ENCODE data around the gene DEFB129. TPM values are rescaled to one million over a fixed set of nuclear protein-coding genes. Genes with fewer than 3 reads are reported as not detected.

Gene DEFB129, protein sequence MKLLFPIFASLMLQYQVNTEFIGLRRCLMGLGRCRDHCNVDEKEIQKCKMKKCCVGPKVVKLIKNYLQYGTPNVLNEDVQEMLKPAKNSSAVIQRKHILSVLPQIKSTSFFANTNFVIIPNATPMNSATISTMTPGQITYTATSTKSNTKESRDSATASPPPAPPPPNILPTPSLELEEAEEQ
- not detected in 2 replicates for total RNA-seq

GRCh38 chr20:226958-227357 is at the start of gene DEFB129:
Gene DEFB129, plus strand, starts transcription at chr20:227258. Its CDS starts 31 bp downstream, at chr20:227289.

GRCh38 chr20:189611-190010 is 37.4 kb upstream of the DEFB129 start, which contains the start of gene DEFB128:
Gene DEFB128, minus strand, starts transcription at chr20:189711. Its CDS starts 88 bp downstream, at chr20:189623.

DNA sequence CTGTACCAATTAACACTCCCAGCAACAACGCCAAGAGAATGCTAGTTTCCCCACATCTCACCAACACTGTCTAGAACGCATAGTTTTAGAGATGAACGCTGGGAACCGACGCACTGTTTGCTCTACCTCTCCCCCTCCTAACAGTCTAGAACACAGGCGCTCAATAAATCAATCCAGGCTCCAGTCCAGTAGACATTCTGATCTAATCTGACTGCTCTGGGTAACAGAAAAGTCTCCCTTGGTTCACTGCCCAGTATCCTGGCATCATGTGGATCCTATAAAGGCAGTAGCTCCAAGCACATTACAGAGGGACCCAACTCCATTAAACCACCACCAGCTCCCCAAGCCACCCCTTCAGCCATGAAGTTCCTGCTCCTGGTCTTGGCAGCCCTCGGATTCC is 30.4 kb downstream of the DEFB129 start, which contains the start of gene DEFB132:
Gene DEFB132, plus strand, starts transcription at position 306 of the 400 bp plus-strand sequence. Its CDS starts 55 bp downstream, at position 361.

Other genes starting within 250 kb of the DEFB129 start
- gene DEFB125, start 139.6 kb upstream of the DEFB129 start, total RNA-seq = not detected in 2 replicates
- not detected in 2 replicates for gene DEFB126, start 84.7 kb upstream of the DEFB129 start, total RNA-seq
- not detected in 2 replicates for gene DEFB127, start 69.8 kb upstream of the DEFB129 start, total RNA-seq
- gene DEFB128, start 37.5 kb upstream of the DEFB129 start, total RNA-seq = not detected in 2 replicates
- gene DEFB132, start 30.5 kb downstream of the DEFB129 start, total RNA-seq = not detected in 2 replicates
- gene C20orf96, start 63.5 kb downstream of the DEFB129 start, total RNA-seq = 2.4 and 2.6 TPM in 2 replicates
- 9.0 and 11.6 TPM in 2 replicates for gene ZCCHC3, start 70.3 kb downstream of the DEFB129 start, total RNA-seq
- 2.1 and 3.1 TPM in 2 replicates for gene SOX12, start 98.3 kb downstream of the DEFB129 start, total RNA-seq
- 14.5 and 18.2 TPM in 2 replicates for gene NRSN2, start 119.9 kb downstream of the DEFB129 start, total RNA-seq
- 35.8 and 82.1 TPM in 2 replicates for gene TRIB3, start 153.5 kb downstream of the DEFB129 start, total RNA-seq
- 49.4 and 54.0 TPM in 2 replicates for gene RBCK1, start 181.0 kb downstream of the DEFB129 start, total RNA-seq
- gene TBC1D20, start 235.3 kb downstream of the DEFB129 start, total RNA-seq = 30.3 and 38.5 TPM in 2 replicates

Data from smooth muscle cell of bladder (primary cell).